ENCODE results near the gene C19orf25.

C19orf25 gene

GRCh38 chr19:1474765-1475351 is 4.2 kb downstream of the C19orf25 start:
- no peak for DNase-seq

- peak; percentile 70 for DNase-seq
Measured at GRCh38 chr19:1474011-1474764, 4.8 kb downstream of the C19orf25 start.

- DNase-seq: no peak
Measured at GRCh38 chr19:1473085-1473851, 5.7 kb downstream of the C19orf25 start.

- DNase-seq: no peak
Measured at GRCh38 chr19:1472231-1473084, 6.6 kb downstream of the C19orf25 start.

GRCh38 chr19:1471515-1472160 is 7.4 kb downstream of the C19orf25 start:
- peak; percentile 42 for DNase-seq

- no peak for DNase-seq
Measured at GRCh38 chr19:1471010-1471514, 8.0 kb downstream of the C19orf25 start.

GRCh38 chr19:1470305-1471009 is 8.6 kb downstream of the C19orf25 start:
- DNase-seq: peak; percentile 24

GRCh38 chr19:1470055-1470304 is 9.0 kb downstream of the C19orf25 start:
- no peak for DNase-seq

- DNase-seq: no peak
Measured at GRCh38 chr19:1469255-1470054, 9.6 kb downstream of the C19orf25 start.

GRCh38 chr19:1468821-1469254 is 10.2 kb downstream of the C19orf25 start:
- no peak for DNase-seq

GRCh38 chr19:1468274-1468820 is 10.7 kb downstream of the C19orf25 start:
- DNase-seq: no peak

GRCh38 chr19:1467490-1468273 is 11.3 kb downstream of the C19orf25 start:
- DNase-seq: no peak

GRCh38 chr19:1467215-1467489 is 11.9 kb downstream of the C19orf25 start:
- DNase-seq: no peak

- DNase-seq: no peak
Measured at GRCh38 chr19:1466461-1467214, 12.4 kb downstream of the C19orf25 start.

GRCh38 chr19:1466018-1466460 is 13.0 kb downstream of the C19orf25 start:
- no peak for DNase-seq

GRCh38 chr19:1465191-1466016 is 13.6 kb downstream of the C19orf25 start:
- DNase-seq: no peak

- DNase-seq: no peak
Measured at GRCh38 chr19:1461862-1462261, 17.2 kb downstream of the C19orf25 start.
